ENCODE measurements around the gene LHX2. TPM values are rescaled to one million over a fixed set of nuclear protein-coding genes. Genes with fewer than 3 reads are reported as not detected.
A peak's percentile ranks its signal among the peaks of the same experiment; 100 is the strongest.

LHX2 gene
- total and polyA plus RNA-seq, 2 of the 13 experiments (the other 11 are each of a cell fraction or from before 2014, with no cell fraction given): not detected

- H3K9ac ChIP-seq (ENCODE audit: insufficient read depth, low read depth, low read length): no peak overlapping the region
- H3K36me3 ChIP-seq (replicated peaks in 1 of 2; ENCODE audit: control insufficient read depth in 1 of 2, insufficient read depth in 2 of 2, low read length in 2 of 2): no peaks in the 10 kb centered on the region
- H3K4me2 ChIP-seq (ENCODE audit: low read depth, low read length): no peak overlapping the region
- no TSS peak for BruUV-seq (replicated peaks)
- no peaks in the 10 kb centered on the region for H3K9me3 ChIP-seq (ENCODE audit: low read length)
- intact Hi-C loops (cut with micrococcal nuclease; ENCODE audit: unreplicated experiment): no loop called here
- H4K20me1 ChIP-seq (ENCODE audit: insufficient read depth, low read length): no peaks in the 10 kb centered on the region
- WGBS (ENCODE audit: low lambda C conversion rate): 10% methylated on average over 2 of the region's 5 CpGs
- TF ChIP-seq ZNF232 (CRISPR knock-in tag; IDR thresholded peaks at IDR 0.05; ENCODE audit: borderline replicate concordance): no peak
- H3K4me1 ChIP-seq (ENCODE audit: insufficient read depth, low read length): no peaks in the 10 kb centered on the region
- no peak overlapping the region for H2AFZ ChIP-seq (ENCODE audit: low read length)
- DNase-seq (ENCODE audit: low spot score) (no peak), FAIRE-seq (no peak), ATAC-seq (no peak)
- H3K27me3 ChIP-seq (ENCODE audit: control insufficient read depth in 1 of 2, insufficient read depth in 2 of 2, low read length in 2 of 2): peaks cover 0 to 16% of the 10 kb centered on the region in 2 experiments; a peak in 1 of 5 replicates
- CTCF ChIA-PET (ENCODE audit: low intra/inter-chr PET ratio, low total read pairs): no interaction called here
- no peak overlapping the region for H3K4me3 ChIP-seq (replicated peaks in 1 of 3; ENCODE audit: insufficient read depth in 1 of 3, low read depth in 2 of 3, low read length in 3 of 3)
- no peaks in the 10 kb centered on the region for H3K79me2 ChIP-seq (ENCODE audit: insufficient read depth, low read length)
- H3K27ac ChIP-seq (ENCODE audit: extremely low read length, insufficient read depth, low read length): no peak overlapping the region
- in situ Hi-C loops (cut with HindIII; ENCODE audit: extremely low pct_ligation_motif_present, low pct_unique_long_range_greater_than_20kb): no loop called here
- POLR2A ChIA-PET: no interaction called here
Observed at GRCh38 chr9:124052401-124052800, 40.8 kb downstream of the LHX2 start.

- H4K20me1 ChIP-seq (ENCODE audit: insufficient read depth, low read length): no peaks in the 10 kb centered on the region
- no TSS peak for BruUV-seq (replicated peaks)
- H3K9ac ChIP-seq (ENCODE audit: insufficient read depth, low read depth, low read length): no peak overlapping the region
- intact Hi-C loops (cut with micrococcal nuclease; ENCODE audit: unreplicated experiment): no loop called here
- FAIRE-seq (no peak), ATAC-seq (peak; percentile 60; the same call in 2 of the 3 replicates), DNase-seq (ENCODE audit: low spot score) (peak; percentile 26)
- ChIA-PET POLR2A (no interaction called here), CTCF (ENCODE audit: low intra/inter-chr PET ratio, low total read pairs) (no interaction called here)
- in situ Hi-C loops (cut with HindIII; ENCODE audit: extremely low pct_ligation_motif_present, low pct_unique_long_range_greater_than_20kb): no loop called here
- H3K79me2 ChIP-seq (ENCODE audit: insufficient read depth, low read length): no peaks in the 10 kb centered on the region
- no peak overlapping the region for H3K4me3 ChIP-seq (replicated peaks in 1 of 3; ENCODE audit: insufficient read depth in 1 of 3, low read depth in 2 of 3, low read length in 3 of 3)
- no peak overlapping the region for H3K4me2 ChIP-seq (ENCODE audit: low read depth, low read length)
- WGBS (ENCODE audit: low lambda C conversion rate): 8% methylated on average over 4 of the region's 7 CpGs
- H3K9me3 ChIP-seq (ENCODE audit: low read length): no peaks in the 10 kb centered on the region
- H3K4me1 ChIP-seq (ENCODE audit: insufficient read depth, low read length): no peaks in the 10 kb centered on the region
- H3K27me3 ChIP-seq (ENCODE audit: control insufficient read depth in 1 of 2, insufficient read depth in 2 of 2, low read length in 2 of 2): peaks cover 0 to 17% of the 10 kb centered on the region in 2 experiments; a peak in 2 of 5 replicates
- no peak overlapping the region for H3K27ac ChIP-seq (ENCODE audit: extremely low read length, insufficient read depth, low read length)
- no peaks in the 10 kb centered on the region for H3K36me3 ChIP-seq (replicated peaks in 1 of 2; ENCODE audit: control insufficient read depth in 1 of 2, insufficient read depth in 2 of 2, low read length in 2 of 2)
- no peak overlapping the region for H2AFZ ChIP-seq (ENCODE audit: low read length)
- TF ChIP-seq FOSL2 (CRISPR knock-in tag; IDR thresholded peaks at IDR 0.05) (0 out of 2 replicates have a peak, but pooled peaks have one; percentile 37), CEBPZ (IDR thresholded peaks at IDR 0.05; ENCODE audit: low read length) (no peak), ZBTB1 (CRISPR knock-in tag; IDR thresholded peaks at IDR 0.05; ENCODE audit: borderline replicate concordance) (no peak), ZSCAN5A (CRISPR knock-in tag; IDR thresholded peaks at IDR 0.05; ENCODE audit: borderline replicate concordance) (no peak), ZNF44 (CRISPR knock-in tag; IDR thresholded peaks at IDR 0.05) (no peak), ZNF784 (CRISPR knock-in tag; IDR thresholded peaks at IDR 0.05; ENCODE audit: borderline replicate concordance) (no peak)
Observed at GRCh38 chr9:124054582-124055227, 43.1 kb downstream of the LHX2 start.

Measured in HepG2 (cell line).